ENCODE results near the gene PSPC1.
"Not testable (repeated sequence)": the region's sequence is repeated elsewhere in the genome, so short reads cannot be mapped to it uniquely, and the experiment has no call there.

PSPC1 gene, protein sequence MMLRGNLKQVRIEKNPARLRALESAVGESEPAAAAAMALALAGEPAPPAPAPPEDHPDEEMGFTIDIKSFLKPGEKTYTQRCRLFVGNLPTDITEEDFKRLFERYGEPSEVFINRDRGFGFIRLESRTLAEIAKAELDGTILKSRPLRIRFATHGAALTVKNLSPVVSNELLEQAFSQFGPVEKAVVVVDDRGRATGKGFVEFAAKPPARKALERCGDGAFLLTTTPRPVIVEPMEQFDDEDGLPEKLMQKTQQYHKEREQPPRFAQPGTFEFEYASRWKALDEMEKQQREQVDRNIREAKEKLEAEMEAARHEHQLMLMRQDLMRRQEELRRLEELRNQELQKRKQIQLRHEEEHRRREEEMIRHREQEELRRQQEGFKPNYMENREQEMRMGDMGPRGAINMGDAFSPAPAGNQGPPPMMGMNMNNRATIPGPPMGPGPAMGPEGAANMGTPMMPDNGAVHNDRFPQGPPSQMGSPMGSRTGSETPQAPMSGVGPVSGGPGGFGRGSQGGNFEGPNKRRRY

DNA sequence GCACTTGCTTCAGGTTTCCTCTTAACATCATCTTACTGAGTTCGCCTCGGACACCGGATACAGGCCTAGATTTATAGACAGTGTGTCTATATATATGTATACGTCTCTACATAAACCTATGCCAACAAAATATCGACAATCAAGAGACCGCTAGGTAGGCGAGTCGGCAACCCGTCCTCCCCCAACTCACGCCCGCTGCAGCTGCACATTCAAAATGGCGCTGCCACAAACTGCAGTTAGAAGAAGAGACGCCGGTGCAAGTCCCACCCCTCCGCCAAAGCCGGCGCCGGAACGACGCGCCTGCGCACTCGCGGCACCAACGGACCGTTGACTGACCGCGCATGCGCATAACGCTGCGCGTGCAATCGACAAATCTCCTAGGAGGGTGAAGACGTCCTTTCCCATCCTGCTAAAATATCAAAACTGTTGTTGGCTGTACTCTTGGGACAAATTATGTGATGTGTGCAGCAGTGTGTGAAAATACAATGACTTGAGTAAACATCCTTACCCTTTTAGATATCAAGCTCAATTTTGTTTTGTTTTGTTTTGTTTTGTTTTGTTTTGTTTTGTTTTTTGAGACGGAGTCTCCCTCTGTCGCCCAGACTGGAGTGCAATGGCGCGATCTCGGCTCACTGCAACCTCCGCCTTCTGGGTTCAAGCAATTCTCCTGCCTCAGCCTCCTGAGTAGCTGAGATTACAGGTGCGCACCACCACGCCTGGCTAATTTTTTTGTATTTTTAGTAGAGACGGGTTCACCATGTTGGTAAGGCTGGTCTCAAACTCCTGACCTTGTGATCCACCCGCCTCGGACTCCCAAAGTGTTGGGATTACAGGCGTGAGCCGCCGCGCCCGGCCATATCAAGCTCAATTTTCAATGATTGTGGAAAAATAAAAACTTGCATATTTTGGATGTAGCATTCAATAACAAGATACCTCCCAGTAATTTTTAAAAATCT is at the start of gene PSPC1:
Gene PSPC1 (minus strand): TSS at position 219 of the 956 bp plus-strand sequence. CDS start 188 bp downstream, at position 31.
- DNase-seq (ENCODE audit: low read depth in 2 of 3, low spot score in 1 of 3), result peak; percentile 87 to 93 (median 92)

DNA sequence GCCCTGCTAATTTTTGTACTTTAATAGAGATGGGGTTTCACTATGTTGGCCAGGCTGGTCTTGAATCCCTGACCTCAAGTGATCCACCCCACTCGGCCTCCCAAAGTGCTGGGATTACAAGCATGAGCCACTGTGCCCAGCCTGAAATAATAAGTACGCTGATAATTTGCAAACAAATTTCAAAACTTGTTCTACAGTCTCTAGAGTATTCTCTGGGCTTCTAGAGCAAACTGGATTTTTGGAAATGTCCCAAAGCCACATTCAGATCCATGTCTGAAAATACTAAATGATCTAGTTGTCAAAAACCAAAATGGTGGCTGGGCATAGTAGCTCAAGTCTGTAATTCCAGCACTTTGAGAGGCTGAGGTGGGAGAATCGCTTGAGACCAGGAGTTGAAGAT is 39.9 kb upstream of the PSPC1 start:
- DNase-seq (ENCODE audit: low read depth in 2 of 3, low spot score in 1 of 3), result no peak

DNA sequence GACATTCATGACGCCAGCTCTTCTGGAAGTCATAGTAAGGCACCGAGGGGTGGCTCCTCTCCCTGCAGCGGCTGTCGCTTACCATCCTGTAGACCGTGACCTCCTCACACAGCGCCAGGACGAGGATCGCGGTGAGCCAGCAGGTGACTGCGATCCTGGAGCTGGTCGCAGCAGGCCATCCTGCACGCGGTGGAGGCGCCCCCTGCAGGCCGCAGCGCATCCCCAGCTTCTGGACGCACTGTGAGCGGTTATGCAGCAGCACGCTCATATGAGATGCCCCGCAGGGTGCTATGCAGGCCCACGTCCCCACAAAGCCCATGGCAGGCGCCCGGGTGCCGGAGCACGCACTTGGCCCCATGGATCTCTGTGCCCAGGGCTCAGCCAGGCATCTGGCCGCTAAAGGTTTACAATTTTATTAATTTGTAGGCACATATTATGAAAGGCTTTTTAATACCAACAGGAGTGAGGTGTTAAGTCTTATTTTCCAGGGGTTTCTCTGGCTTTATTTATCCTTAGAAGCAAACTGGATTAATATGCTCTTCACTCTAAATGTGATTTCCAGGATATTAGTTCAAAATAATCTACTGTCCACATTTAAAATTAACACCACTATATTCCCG is 35.6 kb upstream of the PSPC1 start:
- DNase-seq (ENCODE audit: low read depth in 2 of 3, low spot score in 1 of 3), result peak; percentile 4 to 34 (median 8)

DNA sequence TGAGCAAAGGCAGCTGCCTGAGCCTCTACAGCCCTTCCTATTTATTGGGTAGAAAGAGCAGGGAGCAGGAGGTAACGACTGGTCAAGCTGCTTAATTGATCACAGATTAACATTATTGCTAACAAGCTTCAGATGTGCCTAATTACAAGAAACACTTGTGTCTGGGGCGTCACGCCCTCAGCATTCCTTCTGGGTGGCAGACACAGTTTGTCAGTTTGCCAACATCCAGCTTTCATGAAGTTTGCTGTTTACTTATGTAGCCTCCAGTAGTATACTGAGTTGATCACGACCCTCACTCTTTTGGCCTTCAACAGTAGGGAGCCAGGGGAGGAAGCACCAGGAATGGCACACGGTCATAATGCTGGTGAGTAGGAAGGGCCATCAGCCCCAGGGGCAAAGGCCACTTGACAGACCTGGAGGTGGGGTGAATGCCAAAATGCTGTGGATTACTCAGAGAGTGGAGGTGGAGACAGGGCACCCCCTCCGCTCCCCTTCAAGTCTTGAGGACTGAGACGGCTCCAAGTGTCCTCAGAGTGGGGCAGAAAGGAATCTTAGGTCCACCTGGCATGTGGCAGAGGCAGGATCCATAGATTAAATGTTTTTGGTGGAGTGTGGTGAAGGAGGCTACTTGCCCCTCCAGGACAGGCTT is 34.9 kb upstream of the PSPC1 start:
- DNase-seq (ENCODE audit: low read depth in 2 of 3, low spot score in 1 of 3), result no peak

DNA sequence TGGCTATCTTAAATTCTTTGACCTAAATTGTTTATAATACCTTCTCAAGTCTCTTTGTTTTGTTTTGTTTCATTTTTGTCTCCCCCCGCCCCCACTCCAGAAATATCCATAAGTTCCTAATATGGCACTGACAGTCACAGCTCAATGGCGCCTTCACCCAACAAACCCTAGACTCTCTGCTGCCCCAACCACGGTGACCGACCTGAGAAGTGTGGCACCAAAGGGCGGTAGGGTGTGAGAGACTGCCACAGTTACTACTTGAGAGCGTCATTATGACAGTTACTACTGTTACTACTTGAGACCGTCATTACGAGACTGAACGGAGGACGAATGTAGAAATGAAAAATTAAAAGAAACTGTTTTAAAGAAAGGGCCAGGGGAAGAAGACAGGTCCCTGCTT is 34.4 kb upstream of the PSPC1 start:
- no peak for DNase-seq (ENCODE audit: low read depth in 2 of 3, low spot score in 1 of 3)

DNA sequence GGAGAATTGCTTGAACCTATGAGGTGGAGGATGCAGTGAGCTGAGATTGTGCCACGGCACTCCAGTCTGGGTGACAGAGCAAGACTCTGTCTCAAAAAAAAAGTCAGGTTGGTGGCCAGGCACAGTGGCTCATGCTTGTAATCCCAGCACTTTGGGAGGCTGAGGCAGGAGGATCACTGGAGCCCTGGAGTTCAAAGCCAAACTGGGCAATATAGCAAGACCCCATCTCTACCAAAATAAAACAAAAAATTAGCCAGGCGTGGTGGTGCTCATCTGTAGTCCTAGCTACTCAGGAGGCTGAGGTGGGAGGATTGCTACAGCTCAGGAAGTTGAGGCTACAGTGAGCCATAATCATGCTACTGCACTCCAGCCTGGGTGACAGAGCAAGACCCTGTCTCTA is 33.1 kb upstream of the PSPC1 start:
- DNase-seq (ENCODE audit: low read depth in 2 of 3, low spot score in 1 of 3), result not testable (repeated sequence)

DNA sequence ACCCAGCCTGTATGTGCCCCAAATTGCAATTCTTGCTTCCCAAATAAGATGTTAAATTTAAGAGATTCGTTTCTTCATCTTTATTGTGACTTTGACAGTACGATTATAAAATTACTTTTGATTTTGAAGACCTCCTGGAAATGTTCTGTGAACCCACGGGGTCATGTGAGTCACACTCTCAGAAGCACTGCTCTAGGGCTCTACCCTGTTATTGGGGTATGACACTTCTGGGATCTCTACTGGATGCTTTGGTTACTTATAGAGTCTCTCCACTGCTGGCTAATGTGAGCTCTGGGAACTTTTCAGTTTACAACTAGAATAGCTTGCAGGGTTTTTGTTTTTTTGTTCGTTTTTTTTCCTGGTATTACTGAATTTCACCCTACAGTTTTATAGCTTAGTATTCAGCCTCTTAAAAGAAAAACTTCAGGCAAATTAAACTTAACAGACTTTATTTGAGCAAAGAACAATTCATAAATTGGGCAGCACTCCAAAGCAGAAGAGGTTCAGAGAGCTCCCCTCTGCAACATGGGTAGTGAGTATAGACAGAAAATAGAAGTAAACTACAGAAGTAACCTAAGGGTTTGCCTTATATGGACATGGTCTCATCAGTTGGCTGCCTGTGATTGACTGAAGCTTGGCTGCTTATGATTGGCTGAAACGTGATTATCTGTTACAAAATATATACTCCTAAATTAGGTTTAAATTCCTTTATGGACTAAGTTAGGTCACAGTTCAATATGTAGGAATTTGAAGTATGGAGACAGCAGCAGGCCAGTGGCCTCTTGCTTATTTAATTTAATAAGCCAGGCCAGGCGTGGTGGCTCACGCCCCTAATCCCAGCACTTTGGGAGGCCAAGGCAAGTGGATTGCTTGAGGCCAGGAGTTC is 28.5 kb upstream of the PSPC1 start:
- DNase-seq (ENCODE audit: low read depth in 2 of 3, low spot score in 1 of 3), result no peak

DNA sequence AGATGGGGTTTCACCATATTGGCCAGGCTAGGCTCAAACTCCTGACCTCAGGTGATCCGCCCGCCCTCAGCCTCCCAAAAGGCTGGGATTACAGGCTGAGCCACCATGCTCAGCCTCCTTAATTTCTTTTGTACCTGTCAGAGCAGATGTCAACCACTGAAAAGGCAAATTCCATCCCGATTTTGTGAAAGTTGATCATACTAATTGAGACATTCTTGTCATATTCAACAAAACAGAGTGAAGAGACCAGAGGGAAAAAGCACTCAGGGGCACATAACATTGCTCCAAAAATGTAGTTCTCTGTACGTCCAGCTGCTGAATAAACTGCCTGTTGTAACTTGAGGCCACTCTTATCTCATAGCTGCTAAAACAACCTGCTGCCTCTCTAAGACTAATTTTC is 27.4 kb upstream of the PSPC1 start:
- no peak for DNase-seq (ENCODE audit: low read depth in 2 of 3, low spot score in 1 of 3)

DNA sequence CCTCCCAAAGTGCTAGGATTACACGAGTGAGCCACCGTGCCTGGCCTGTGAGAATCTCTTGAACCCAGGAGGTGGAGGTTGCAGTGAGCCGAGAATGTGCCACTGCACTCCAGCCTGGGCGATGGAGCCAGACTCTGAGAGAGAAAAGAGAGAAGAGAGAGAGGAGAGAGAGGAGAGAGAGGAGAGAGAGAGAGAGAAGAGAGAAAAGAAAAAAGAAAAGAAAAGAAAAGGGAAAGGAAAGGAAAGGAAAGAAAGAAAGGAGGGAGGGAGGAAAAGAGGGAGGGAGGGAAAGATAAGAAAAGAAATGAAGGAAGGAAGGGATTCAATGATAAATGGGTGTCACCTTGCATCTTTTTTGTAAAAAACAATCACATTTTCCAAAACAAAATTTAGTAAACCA is 23.0 kb upstream of the PSPC1 start:
- no peak for DNase-seq (ENCODE audit: low read depth in 2 of 3, low spot score in 1 of 3)

DNA sequence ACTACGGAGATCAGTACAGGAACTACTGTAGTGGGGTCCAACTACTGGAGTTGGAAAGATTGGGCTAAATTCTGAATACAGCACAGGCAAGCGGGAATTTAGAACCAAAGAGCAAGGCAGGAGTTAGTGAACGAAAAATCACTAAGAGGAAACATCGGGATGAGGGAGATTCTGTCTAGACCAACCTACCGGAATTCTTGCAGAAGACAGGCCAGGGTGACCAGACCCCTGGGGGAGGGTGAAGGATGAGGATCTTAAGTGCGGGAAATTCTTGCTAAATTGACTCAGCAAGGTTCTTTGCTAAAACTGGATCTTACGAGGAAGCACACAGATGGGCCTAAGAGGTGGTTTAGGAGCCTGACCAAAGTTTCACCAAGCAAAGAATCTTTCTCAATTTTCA is 13.2 kb upstream of the PSPC1 start:
- no peak for DNase-seq (ENCODE audit: low read depth in 2 of 3, low spot score in 1 of 3)

DNA sequence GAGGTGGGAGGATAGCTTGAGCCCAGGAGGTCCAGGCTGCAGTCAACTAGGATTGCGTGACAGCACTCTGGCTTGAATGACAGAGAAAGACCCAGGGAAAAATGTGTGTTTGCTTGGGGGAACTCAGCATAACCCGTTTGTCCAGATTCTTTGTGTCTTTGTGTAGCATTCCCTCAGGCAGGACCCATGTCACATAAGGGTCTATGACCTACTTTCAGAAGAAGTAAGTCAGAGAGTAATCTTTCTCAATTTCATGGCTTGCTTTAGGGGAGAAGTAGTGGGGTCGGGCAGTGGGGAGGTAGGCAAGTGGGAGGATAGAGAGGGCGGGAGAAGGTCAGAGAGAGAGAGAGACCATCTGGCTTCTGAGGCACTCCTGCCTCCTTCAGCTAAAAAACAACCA is 11.9 kb upstream of the PSPC1 start:
- DNase-seq (ENCODE audit: low read depth in 2 of 3, low spot score in 1 of 3), result no peak

DNA sequence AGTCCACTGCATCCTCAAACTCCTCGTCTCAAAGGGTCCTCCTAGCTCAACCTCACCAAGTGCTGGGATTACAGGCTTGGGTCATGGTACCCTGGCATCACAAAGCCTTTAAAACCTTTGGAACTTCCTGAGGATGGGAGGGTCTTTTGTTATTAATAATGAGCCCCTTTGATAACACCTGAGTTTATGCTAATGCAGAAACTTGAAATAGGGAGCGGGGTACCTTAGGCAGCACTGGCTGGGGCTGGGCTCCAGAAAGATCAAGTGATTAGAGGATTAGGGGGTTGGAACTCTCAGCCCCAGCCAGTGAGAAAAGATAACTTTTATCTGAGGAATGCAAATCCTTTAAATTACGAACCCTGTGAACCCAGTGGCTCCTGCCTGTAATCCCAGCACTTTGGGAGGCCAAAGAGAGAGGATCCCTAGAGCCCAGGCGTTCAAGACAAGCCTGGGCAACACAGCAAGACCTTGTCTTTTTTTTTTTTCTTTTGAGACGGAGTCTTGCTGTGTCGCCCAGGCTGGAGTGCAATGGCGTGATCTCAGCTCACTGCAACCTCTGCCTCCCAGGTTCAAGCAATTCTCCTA is 9.3 kb upstream of the PSPC1 start:
- DNase-seq (ENCODE audit: low read depth in 2 of 3, low spot score in 1 of 3), result no peak

DNA sequence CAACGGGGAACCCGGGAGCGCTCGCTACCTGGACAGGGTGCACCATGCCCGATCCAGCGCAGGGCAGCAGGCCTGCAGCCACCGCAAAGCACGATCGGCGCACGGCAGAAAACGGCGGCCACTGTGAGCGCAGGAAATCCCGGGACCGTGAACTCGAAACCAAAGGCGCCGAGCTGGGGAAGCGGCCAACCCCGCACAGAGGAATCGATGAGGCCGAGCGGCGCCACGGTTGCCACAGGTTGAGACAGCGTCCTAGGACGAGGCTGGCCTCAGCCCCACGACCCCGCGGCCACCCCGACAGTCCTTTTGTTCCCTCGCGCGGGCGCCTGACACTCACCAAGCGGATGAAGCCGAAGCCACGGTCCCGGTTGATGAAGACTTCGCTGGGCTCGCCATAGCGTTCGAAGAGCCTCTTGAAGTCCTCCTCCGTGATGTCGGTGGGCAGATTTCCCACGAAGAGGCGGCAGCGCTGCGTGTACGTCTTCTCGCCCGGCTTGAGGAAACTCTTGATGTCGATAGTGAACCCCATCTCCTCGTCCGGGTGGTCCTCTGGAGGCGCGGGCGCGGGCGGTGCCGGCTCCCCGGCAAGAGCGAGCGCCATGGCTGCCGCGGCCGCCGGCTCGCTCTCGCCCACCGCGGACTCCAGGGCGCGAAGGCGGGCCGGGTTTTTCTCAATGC is 557 bp downstream of the PSPC1 start:
- peak; percentile 9 to 51 (median 32) for DNase-seq (ENCODE audit: low read depth in 2 of 3, low spot score in 1 of 3)

DNA sequence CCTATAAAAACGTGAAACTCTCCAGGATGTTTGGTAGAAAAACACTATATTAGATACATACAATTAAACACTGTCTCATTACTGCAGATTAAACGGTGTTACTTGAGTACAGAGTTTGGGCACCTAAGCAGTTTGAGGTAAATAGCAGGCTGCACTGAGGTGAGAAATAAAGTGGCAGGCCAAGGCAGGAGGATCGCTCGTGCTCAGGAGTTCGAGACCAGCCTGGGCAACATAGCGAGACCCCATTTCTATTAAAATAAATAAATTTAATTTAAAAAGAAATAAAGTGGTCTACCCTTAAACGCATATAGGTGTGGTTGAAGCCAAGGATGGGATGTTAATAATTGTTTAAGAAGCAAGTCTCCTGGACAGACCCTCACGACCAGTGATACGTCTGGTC is 1.2 kb downstream of the PSPC1 start:
- DNase-seq (ENCODE audit: low read depth in 2 of 3, low spot score in 1 of 3), result no peak

DNA sequence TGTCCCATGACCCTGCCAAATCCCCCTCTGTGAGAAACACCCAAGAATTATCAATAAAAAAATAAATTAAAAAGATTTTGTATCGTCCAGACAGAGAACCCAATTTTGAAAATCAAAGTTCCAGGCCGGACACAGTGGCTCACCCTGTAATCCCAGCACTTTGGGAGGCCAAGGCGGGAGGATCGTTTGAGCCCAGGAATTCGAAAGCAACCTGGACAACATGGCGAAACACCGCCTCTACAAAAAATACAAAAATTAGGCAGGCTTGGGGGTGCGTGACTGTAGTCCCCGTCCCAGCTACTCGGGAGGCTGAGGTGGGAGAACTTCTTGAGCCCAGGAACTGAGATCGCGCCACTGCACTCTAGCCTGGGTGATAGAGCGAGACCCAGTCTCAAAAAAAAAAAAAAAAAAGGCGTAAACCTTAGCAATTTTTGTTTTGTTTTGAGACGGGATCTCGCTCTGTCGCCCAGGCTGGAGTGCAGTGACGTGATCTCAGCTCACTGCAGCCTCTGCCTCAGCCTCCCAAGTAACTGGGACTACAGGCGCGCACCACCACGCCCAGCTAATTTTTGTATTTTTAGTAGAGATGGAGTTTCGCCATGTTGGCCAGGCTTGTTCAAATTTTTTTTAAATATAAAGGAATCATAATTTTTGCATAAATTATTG is 1.9 kb downstream of the PSPC1 start:
- not testable (repeated sequence) for DNase-seq (ENCODE audit: low read depth in 2 of 3, low spot score in 1 of 3)

DNA sequence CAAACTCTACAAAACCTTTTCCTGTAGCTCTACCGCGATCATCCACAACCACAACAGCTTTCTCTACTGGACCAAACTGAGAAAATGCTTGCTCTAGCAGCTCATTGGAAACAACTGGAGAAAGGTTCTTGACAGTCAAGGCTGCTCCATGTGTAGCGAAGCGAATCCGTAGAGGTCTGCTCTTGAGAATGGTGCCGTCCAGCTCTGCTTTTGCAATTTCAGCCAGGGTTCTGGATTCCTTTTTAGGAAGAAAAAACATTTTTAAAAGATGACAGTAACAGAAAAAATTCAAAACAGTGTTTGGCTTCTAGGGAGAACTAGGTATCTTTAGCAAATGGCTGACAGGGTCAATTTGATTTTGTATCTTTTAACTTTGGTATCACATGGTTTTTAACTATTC is 10.4 kb downstream of the PSPC1 start:
- DNase-seq (ENCODE audit: low read depth in 2 of 3, low spot score in 1 of 3), result no peak

DNA sequence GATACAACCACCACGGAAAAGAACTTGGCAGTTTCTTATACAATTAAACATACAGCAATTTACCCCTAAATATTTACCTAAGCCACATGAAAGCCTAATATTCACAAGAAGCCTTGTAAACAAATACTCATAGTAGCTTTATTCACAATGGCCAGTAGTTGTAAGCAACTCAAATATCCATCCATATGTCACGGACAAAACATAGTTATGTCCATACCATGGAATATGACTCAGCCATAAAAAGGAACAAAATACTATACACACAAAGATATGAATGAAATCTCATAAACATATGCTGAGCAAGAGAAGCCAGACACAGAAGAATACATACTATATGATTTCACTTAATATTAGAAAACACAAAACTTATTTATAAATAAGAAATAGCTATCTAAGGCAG is 12.9 kb downstream of the PSPC1 start:
- DNase-seq (ENCODE audit: low read depth in 2 of 3, low spot score in 1 of 3), result no peak

DNA sequence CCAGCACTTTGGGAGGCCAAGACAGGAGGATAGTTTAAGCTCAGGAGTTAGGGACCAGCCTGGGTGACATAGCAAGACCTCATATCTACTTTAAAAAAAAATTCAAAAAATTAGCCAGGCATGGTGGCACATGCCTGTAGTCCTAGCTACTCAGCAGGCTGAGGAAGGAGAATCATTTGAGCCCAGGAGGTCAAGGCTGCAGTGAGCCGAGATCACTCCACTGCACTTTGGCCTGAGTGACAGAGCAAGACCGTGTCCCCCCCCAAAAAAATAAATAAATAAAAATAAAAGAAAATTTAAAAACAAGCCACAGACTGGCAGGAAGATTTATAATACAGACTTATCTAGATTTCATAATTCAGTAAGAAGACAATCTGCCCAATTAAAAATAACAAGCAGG is 14.8 kb downstream of the PSPC1 start:
- no peak for DNase-seq (ENCODE audit: low read depth in 2 of 3, low spot score in 1 of 3)

All from stimulated activated CD4-positive, alpha-beta T cell treated with anti-CD3 and anti-CD28 coated beads, Interleukin-12 subunit alpha, Interleukin-12 subunit beta, amount 100 ng/mL, for 48 hours (primary cell).